Mammary epithelial cell (primary cell): Measurements from ENCODE around the gene ANKS1B.

ENCODE experiments used
- EZH2 ChIP-seq: IDR thresholded peaks from 2 replicates; pipeline ENCODE4 v1.6.1; 2012; ENCODE audit warnings: low read length, inconsistent platforms, borderline replicate concordance
- TF ChIP-seq, protein P1 (sequence below), 2 donors: IDR thresholded peaks in 1 of 2; conservative IDR thresholded peaks in 1 of 2; 2 replicates each; pipeline ENCODE4 v1.5.1; 2011 to 2012; ENCODE audit warnings: inconsistent platforms in 2 of 2, low read length in 2 of 2, mild to moderate bottlenecking in 2 of 2, control low read depth in 1 of 2, low read depth in 1 of 2; ENCODE audit not compliant: insufficient read depth in 1 of 2; ENCODE audit errors: extremely low read depth in 1 of 2

DNA sequence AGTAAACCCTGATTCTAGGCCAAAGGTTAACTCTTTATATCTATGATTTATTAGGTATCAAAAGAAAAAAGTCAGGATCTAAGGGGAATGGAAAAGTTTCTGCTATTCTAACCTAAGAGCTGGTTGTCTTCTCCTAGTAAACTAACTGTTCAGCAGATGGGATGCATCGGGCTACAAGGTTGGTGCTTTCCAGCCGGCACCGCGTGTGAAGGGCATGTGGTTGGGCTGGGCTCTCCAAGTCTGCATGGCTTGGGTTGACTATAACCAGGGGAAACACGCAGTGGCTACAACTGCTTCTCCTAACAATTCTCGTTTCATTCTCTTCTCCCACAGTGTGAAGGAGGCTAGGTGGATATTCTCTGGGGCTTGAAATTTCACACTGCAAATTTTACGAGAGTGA lies 985.2 kb downstream of the ANKS1B start:
- TF ChIP-seq EZH2: no peak
- TF ChIP-seq, protein P1, sequence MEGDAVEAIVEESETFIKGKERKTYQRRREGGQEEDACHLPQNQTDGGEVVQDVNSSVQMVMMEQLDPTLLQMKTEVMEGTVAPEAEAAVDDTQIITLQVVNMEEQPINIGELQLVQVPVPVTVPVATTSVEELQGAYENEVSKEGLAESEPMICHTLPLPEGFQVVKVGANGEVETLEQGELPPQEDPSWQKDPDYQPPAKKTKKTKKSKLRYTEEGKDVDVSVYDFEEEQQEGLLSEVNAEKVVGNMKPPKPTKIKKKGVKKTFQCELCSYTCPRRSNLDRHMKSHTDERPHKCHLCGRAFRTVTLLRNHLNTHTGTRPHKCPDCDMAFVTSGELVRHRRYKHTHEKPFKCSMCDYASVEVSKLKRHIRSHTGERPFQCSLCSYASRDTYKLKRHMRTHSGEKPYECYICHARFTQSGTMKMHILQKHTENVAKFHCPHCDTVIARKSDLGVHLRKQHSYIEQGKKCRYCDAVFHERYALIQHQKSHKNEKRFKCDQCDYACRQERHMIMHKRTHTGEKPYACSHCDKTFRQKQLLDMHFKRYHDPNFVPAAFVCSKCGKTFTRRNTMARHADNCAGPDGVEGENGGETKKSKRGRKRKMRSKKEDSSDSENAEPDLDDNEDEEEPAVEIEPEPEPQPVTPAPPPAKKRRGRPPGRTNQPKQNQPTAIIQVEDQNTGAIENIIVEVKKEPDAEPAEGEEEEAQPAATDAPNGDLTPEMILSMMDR (conservative IDR thresholded peaks at IDR 0.05 in 1 of 2, IDR thresholded peaks at IDR 0.05 in 1 of 2; ENCODE audit: extremely low read depth in 1 of 2, insufficient read depth in 1 of 2, low read depth in 1 of 2, low read length in 2 of 2): no peak
